ENCODE results near the gene BPIFB1.

Gene BPIFB1

GRCh38 chr20:33276303-33277113 lies 6.5 kb upstream of the BPIFB1 start:
- H3K9me3 ChIP-seq (ENCODE audit: insufficient read depth, low read length): no peaks in the 10 kb centered on the region
- no peak overlapping the region for H3K27ac ChIP-seq (ENCODE audit: low read depth, low read length)
- H3F3A ChIP-seq (ENCODE audit: insufficient read depth): no peaks in the 10 kb centered on the region
- H3K4me2 ChIP-seq (ENCODE audit: low read depth, low read length, poor library complexity, severe bottlenecking): no peak overlapping the region
- H2AFZ ChIP-seq (ENCODE audit: low read depth, low read length, severe bottlenecking): no peak overlapping the region
- H3K9me2 ChIP-seq (replicated peaks; ENCODE audit: insufficient read depth, low read length): no peaks in the 10 kb centered on the region
- no peaks in the 10 kb centered on the region for H4K20me1 ChIP-seq (ENCODE audit: low read depth, low read length)
- no peak for TF ChIP-seq EZH2phosphoT487 (conservative IDR thresholded peaks at IDR 0.05; ENCODE audit: low read length)
- no peak for TF ChIP-seq CTCF (IDR thresholded peaks at IDR 0.05; ENCODE audit: insufficient read depth, low read length, poor library complexity, severe bottlenecking)
- no peak overlapping the region for H3K9ac ChIP-seq (ENCODE audit: low read length)
- H3K27me3 ChIP-seq (ENCODE audit: low read length): no peaks in the 10 kb centered on the region
- no peaks in the 10 kb centered on the region for H3K36me3 ChIP-seq (ENCODE audit: low read length)
- no peak overlapping the region for H3K4me3 ChIP-seq (ENCODE audit: insufficient read depth, low read length, poor library complexity, severe bottlenecking)
- H3K79me2 ChIP-seq (ENCODE audit: insufficient read depth, low read length): no peaks in the 10 kb centered on the region

GRCh38 chr20:33277471-33278441 lies 5.3 kb upstream of the BPIFB1 start:
- TF ChIP-seq CTCF (IDR thresholded peaks at IDR 0.05; ENCODE audit: insufficient read depth, low read length, poor library complexity, severe bottlenecking) (no peak), EZH2phosphoT487 (conservative IDR thresholded peaks at IDR 0.05; ENCODE audit: low read length) (no peak)
- H3K79me2 ChIP-seq (ENCODE audit: insufficient read depth, low read length): no peaks in the 10 kb centered on the region
- no peak overlapping the region for H2AFZ ChIP-seq (ENCODE audit: low read depth, low read length, severe bottlenecking)
- no peaks in the 10 kb centered on the region for H3K9me2 ChIP-seq (replicated peaks; ENCODE audit: insufficient read depth, low read length)
- no peak overlapping the region for H3K27ac ChIP-seq (ENCODE audit: low read depth, low read length)
- H3K4me2 ChIP-seq (ENCODE audit: low read depth, low read length, poor library complexity, severe bottlenecking): no peak overlapping the region
- H3F3A ChIP-seq (ENCODE audit: insufficient read depth): no peaks in the 10 kb centered on the region
- no peaks in the 10 kb centered on the region for H3K27me3 ChIP-seq (ENCODE audit: low read length)
- H3K4me3 ChIP-seq (ENCODE audit: insufficient read depth, low read length, poor library complexity, severe bottlenecking): no peak overlapping the region
- H3K9me3 ChIP-seq (ENCODE audit: insufficient read depth, low read length): no peaks in the 10 kb centered on the region
- H4K20me1 ChIP-seq (ENCODE audit: low read depth, low read length): no peaks in the 10 kb centered on the region
- H3K9ac ChIP-seq (ENCODE audit: low read length): no peak overlapping the region
- H3K36me3 ChIP-seq (ENCODE audit: low read length): no peaks in the 10 kb centered on the region

GRCh38 chr20:33278700-33279099 lies 4.3 kb upstream of the BPIFB1 start:
- no peaks in the 10 kb centered on the region for H3K36me3 ChIP-seq (ENCODE audit: low read length)
- no peak overlapping the region for H2AFZ ChIP-seq (ENCODE audit: low read depth, low read length, severe bottlenecking)
- no peak overlapping the region for H3K27ac ChIP-seq (ENCODE audit: low read depth, low read length)
- H3K9ac ChIP-seq (ENCODE audit: low read length): no peak overlapping the region
- TF ChIP-seq CTCF (IDR thresholded peaks at IDR 0.05; ENCODE audit: insufficient read depth, low read length, poor library complexity, severe bottlenecking): no peak
- no peak for TF ChIP-seq EZH2phosphoT487 (conservative IDR thresholded peaks at IDR 0.05; ENCODE audit: low read length)
- H3K79me2 ChIP-seq (ENCODE audit: insufficient read depth, low read length): no peaks in the 10 kb centered on the region
- H3F3A ChIP-seq (ENCODE audit: insufficient read depth): no peaks in the 10 kb centered on the region
- no peak overlapping the region for H3K4me2 ChIP-seq (ENCODE audit: low read depth, low read length, poor library complexity, severe bottlenecking)
- no peaks in the 10 kb centered on the region for H3K27me3 ChIP-seq (ENCODE audit: low read length)
- no peaks in the 10 kb centered on the region for H3K9me2 ChIP-seq (replicated peaks; ENCODE audit: insufficient read depth, low read length)
- H4K20me1 ChIP-seq (ENCODE audit: low read depth, low read length): no peaks in the 10 kb centered on the region
- no peaks in the 10 kb centered on the region for H3K9me3 ChIP-seq (ENCODE audit: insufficient read depth, low read length)
- H3K4me3 ChIP-seq (ENCODE audit: insufficient read depth, low read length, poor library complexity, severe bottlenecking): no peak overlapping the region
